Neural progenitor cell (in vitro differentiated cells): ENCODE measurements around the gene TMEM150C. TPM values are rescaled to one million over a fixed set of nuclear protein-coding genes. Genes with fewer than 3 reads are reported as not detected.

Source experiments
- DNase-seq: peaks from one replicate; pipeline ENCODE4 v3.0.0-alpha.2; 2016; ENCODE audit warnings: low spot score
- H2AFZ ChIP-seq: fragments of 200-600 bp; sonication (generic); replicated peaks from 2 replicates; pipeline ENCODE4 v1.6.1; 2016; ENCODE audit warnings: antibody characterized with exemption
- H3F3A ChIP-seq: fragments of 200-600 bp; sonication (generic); 2 replicates; pipeline ENCODE4 v1.6.1; 2016; ENCODE audit warnings: antibody characterized with exemption, low read depth
- H3K27ac ChIP-seq: fragments of 200-600 bp; sonication (generic); 2 replicates; pipeline ENCODE4 v1.5.1; 2016; ENCODE audit warnings: mild to moderate bottlenecking
- H3K27me3 ChIP-seq: fragments of 200-600 bp; sonication (generic); 2 replicates; pipeline ENCODE4 v1.6.1; 2016; ENCODE audit warnings: mild to moderate bottlenecking, moderate library complexity
- H3K36me3 ChIP-seq: fragments of 200-600 bp; sonication (generic); 2 replicates; pipeline ENCODE4 v1.5.1; 2016
- H3K4me1 ChIP-seq: fragments of 200-600 bp; sonication (generic); 2 replicates; pipeline ENCODE4 v1.6.1; 2016; ENCODE audit warnings: mixed run types
- H3K4me2 ChIP-seq: fragments of 200-600 bp; sonication (generic); 2 replicates; pipeline ENCODE4 v1.6.1; 2016
- H3K4me3 ChIP-seq: fragments of 200-600 bp; sonication (generic); 2 replicates; pipeline ENCODE4 v1.5.1; 2016
- H3K79me2 ChIP-seq: fragments of 200-600 bp; sonication (generic); 2 replicates; pipeline ENCODE4 v1.6.1; 2016; ENCODE audit warnings: low read depth
- H3K9ac ChIP-seq: fragments of 200-600 bp; sonication (generic); 2 replicates; pipeline ENCODE4 v1.6.1; 2016
- H3K9me3 ChIP-seq: fragments of 200-600 bp; sonication (generic); 2 replicates; pipeline ENCODE4 v1.5.1; 2016; ENCODE audit warnings: low read depth
- H4K20me1 ChIP-seq: fragments of 200-600 bp; sonication (generic); 2 replicates; pipeline ENCODE4 v1.6.1; 2016; ENCODE audit warnings: low read depth
- H3K27ac Mint-ChIP-seq: 3 replicates; pipeline ENCODE4 v1.8.0; 2021; ENCODE audit warnings: mixed read lengths
- H3K27me3 Mint-ChIP-seq: 2 replicates; pipeline ENCODE4 v1.8.0; 2022; ENCODE audit warnings: low read depth, mild to moderate bottlenecking, inconsistent platforms, moderate library complexity, mixed read lengths; ENCODE audit not compliant: insufficient read depth
- H3K36me3 Mint-ChIP-seq: 3 replicates; pipeline ENCODE4 v1.8.0; 2021; ENCODE audit warnings: mixed read lengths
- H3K4me1 Mint-ChIP-seq: 3 replicates; pipeline ENCODE4 v1.8.0; 2021; ENCODE audit warnings: mixed read lengths
- H3K4me3 Mint-ChIP-seq: 3 replicates; pipeline ENCODE4 v1.8.0; 2021; ENCODE audit warnings: mild to moderate bottlenecking, moderate library complexity, mixed read lengths
- H3K9me3 Mint-ChIP-seq: 3 replicates; pipeline ENCODE4 v1.8.0; 2020; ENCODE audit warnings: mixed read lengths
- EZH2 ChIP-seq: fragments of 200-600 bp; sonication (generic); IDR thresholded peaks from 2 replicates; pipeline ENCODE4 v1.6.1; 2017; ENCODE audit warnings: antibody characterized with exemption, mild to moderate bottlenecking, moderate library complexity
- EZH2phosphoT487 ChIP-seq: fragments of 200-600 bp; sonication (generic); IDR thresholded peaks from 2 replicates; pipeline ENCODE4 v1.6.1; 2017; ENCODE audit warnings: antibody characterized with exemption
- total RNA-seq: library from RNA; depleted of rRNA; stranded (reverse); fragments of >200 nt; gene quantifications from 2 replicates; pipeline ENCODE4 v1.2.3, GENCODE V29; 2015; ENCODE audit warnings: low replicate concordance
- TF ChIP-seq, protein P1 (sequence below): fragments of 200-600 bp; sonication (generic); IDR thresholded peaks from 2 replicates; pipeline ENCODE4 v1.5.1; 2017; ENCODE audit warnings: antibody characterized with exemption, mild to moderate bottlenecking

TMEM150C gene
- total RNA-seq, 1 donor from 2014 or later, result 3.8 TPM

DNA sequence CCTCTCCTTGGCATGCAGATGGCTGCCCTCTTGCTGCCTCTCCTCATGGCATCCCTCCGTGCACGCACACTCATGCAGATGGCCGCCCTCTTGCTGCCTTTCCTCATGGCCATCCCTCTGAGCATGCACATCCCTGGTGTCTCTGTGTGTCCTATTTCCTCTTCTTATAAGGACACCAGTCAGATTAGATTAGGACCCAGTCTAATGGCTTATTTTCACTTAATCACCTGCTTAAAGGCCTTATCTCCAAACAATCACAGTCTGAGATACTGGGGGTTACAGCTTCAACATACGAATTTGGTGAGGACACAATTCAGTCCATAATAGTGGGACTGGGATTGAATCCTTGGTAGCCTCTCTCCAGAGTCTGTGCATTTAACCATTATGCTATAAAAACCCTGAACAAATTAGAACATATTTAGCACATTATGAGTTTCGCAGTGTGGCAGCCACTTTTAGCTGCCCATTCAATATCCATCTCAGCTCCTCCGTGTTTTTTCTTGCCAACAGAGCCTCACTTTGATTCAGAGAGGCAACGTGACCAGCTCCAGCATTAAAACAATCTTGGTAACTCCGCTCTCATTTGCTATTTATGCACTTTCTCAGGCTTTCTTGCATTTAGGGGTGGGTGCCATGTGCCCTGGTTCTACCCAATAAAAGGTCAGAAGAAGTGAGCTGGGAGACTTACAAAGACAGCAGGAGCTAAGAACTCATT is 26.2 kb upstream of the TMEM150C start:
- peaks cover 7% of the 10 kb centered on the region for H3F3A ChIP-seq
- H4K20me1 ChIP-seq, result no peaks in the 10 kb centered on the region
- Mint-ChIP-seq H3K4me1 (peaks cover 26% of the 10 kb centered on the region), H3K27me3 (peaks cover 2% of the 10 kb centered on the region), H3K27ac (no peak overlapping the region), H3K36me3 (no peaks in the 10 kb centered on the region), H3K4me3 (no peak overlapping the region), H3K9me3 (no peaks in the 10 kb centered on the region)
- no peaks in the 10 kb centered on the region for H3K9me3 ChIP-seq
- no peak overlapping the region for H2AFZ ChIP-seq
- TF ChIP-seq EZH2 (no peak), EZH2phosphoT487 (no peak)
- TF ChIP-seq, protein P1, sequence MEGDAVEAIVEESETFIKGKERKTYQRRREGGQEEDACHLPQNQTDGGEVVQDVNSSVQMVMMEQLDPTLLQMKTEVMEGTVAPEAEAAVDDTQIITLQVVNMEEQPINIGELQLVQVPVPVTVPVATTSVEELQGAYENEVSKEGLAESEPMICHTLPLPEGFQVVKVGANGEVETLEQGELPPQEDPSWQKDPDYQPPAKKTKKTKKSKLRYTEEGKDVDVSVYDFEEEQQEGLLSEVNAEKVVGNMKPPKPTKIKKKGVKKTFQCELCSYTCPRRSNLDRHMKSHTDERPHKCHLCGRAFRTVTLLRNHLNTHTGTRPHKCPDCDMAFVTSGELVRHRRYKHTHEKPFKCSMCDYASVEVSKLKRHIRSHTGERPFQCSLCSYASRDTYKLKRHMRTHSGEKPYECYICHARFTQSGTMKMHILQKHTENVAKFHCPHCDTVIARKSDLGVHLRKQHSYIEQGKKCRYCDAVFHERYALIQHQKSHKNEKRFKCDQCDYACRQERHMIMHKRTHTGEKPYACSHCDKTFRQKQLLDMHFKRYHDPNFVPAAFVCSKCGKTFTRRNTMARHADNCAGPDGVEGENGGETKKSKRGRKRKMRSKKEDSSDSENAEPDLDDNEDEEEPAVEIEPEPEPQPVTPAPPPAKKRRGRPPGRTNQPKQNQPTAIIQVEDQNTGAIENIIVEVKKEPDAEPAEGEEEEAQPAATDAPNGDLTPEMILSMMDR, result no peak
- H3K36me3 ChIP-seq, result no peaks in the 10 kb centered on the region
- H3K4me3 ChIP-seq, result no peak overlapping the region
- H3K4me2 ChIP-seq, result no peak overlapping the region
- H3K27ac ChIP-seq, result no peak overlapping the region
- DNase-seq, result no peak
- H3K4me1 ChIP-seq, result peaks cover 26% of the 10 kb centered on the region
- H3K79me2 ChIP-seq, result no peaks in the 10 kb centered on the region
- no peak overlapping the region for H3K9ac ChIP-seq
- no peaks in the 10 kb centered on the region for H3K27me3 ChIP-seq

DNA sequence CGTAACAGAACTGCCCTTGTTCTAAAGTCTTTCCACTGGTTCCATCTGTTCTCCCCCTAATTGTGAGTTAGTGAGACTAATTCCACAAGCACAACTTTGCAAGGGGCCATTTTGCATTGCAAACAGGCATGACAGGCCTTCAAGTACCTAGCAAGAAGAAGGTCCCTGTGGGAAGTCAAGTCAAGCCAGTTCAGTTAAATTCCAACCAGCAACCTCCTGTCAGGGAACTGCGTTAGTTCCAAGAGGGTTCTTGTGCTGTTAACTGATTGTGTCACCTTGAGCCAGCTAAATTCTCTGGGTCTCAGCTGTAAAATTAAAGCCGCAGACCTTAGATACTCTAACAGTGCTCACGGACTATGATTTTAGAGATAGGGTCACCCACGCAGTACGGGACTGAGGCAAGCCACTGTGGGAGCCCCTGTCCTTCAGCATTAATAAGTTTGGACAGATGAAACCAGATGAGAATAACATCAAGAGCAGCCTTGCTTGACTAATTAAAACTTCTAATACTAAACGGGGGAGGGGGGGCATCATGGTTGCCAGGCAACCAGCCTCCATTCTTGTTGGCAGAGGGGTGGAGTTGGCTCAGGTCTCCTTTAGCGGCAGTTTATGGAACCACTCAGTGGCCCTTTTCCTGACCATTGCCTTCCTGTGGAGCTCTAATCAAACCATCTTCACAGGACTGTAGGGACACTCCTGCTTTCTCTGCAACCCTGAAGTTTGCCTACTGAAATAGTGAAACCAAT is 24.1 kb upstream of the TMEM150C start:
- no peaks in the 10 kb centered on the region for H3K36me3 ChIP-seq
- H3K9me3 ChIP-seq, result no peaks in the 10 kb centered on the region
- Mint-ChIP-seq H3K9me3 (peaks cover 2% of the 10 kb centered on the region), H3K4me1 (peaks cover 26% of the 10 kb centered on the region), H3K36me3 (no peaks in the 10 kb centered on the region), H3K4me3 (no peak overlapping the region), H3K27ac (peak overlapping the region; percentile 39), H3K27me3 (peaks cover 2% of the 10 kb centered on the region)
- H3K27ac ChIP-seq, result no peak overlapping the region
- H3K9ac ChIP-seq, result no peak overlapping the region
- H4K20me1 ChIP-seq, result no peaks in the 10 kb centered on the region
- peaks cover 11% of the 10 kb centered on the region for H3K4me1 ChIP-seq
- H3K27me3 ChIP-seq, result no peaks in the 10 kb centered on the region
- H3K4me3 ChIP-seq, result no peak overlapping the region
- peaks cover 7% of the 10 kb centered on the region for H3F3A ChIP-seq
- TF ChIP-seq EZH2phosphoT487 (no peak), EZH2 (no peak)
- TF ChIP-seq, protein P1, result no peak
- H3K4me2 ChIP-seq, result no peak overlapping the region
- peak; percentile 18 for DNase-seq
- H3K79me2 ChIP-seq, result no peaks in the 10 kb centered on the region
- H2AFZ ChIP-seq, result peak overlapping the region; percentile 32

DNA sequence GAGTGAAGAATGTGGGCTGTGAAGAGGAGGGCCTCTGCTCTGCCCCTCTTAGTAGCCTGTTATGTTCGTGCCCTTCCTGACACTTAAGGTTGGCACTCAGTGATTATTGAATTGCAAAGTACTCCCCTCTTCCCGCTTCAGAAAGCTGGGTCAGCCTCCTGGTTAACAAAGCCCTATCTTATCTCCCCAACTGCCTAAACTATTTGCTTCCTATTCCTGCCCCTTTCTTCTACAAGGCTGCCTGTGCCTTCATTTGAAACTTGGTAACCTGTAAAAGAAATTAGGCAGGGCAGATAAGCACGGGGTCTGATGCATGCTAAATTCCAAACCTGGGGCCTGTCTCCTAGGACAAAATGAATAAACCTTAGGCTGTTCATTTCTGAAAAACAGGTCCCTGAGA is 23.1 kb upstream of the TMEM150C start:
- H2AFZ ChIP-seq, result peak overlapping the region; percentile 71
- H3K9me3 ChIP-seq, result no peaks in the 10 kb centered on the region
- H3F3A ChIP-seq, result peaks cover 7% of the 10 kb centered on the region
- no peaks in the 10 kb centered on the region for H3K36me3 ChIP-seq
- no peak overlapping the region for H3K4me3 Mint-ChIP-seq
- no peaks in the 10 kb centered on the region for H3K79me2 ChIP-seq
- peaks cover 26% of the 10 kb centered on the region for H3K4me1 Mint-ChIP-seq
- H3K27me3 ChIP-seq, result no peaks in the 10 kb centered on the region
- DNase-seq, result no peak
- H3K9me3 Mint-ChIP-seq, result peaks cover 2% of the 10 kb centered on the region
- no peak overlapping the region for H3K27ac ChIP-seq
- H3K4me2 ChIP-seq, result no peak overlapping the region
- H3K4me3 ChIP-seq, result no peak overlapping the region
- no peaks in the 10 kb centered on the region for H4K20me1 ChIP-seq
- H3K27me3 Mint-ChIP-seq, result peaks cover 2% of the 10 kb centered on the region
- H3K27ac Mint-ChIP-seq, result no peak overlapping the region
- TF ChIP-seq EZH2phosphoT487, result no peak
- TF ChIP-seq, protein P1, result no peak
- no peak for TF ChIP-seq EZH2
- no peak overlapping the region for H3K9ac ChIP-seq
- H3K4me1 ChIP-seq, result peaks cover 11% of the 10 kb centered on the region
- H3K36me3 Mint-ChIP-seq, result no peaks in the 10 kb centered on the region
